NCI-H526 treated with DMSO at 0.1 percent for 48 hours (cell line): Measurements from ENCODE around the gene MUC22.
A peak's percentile ranks its signal among the peaks of the same experiment; 100 is the strongest.

Experiments used
- DNase-seq: peaks from one replicate; lab custom pipeline; 2025; lab: John Stamatoyannopoulos, UW

The MUC22 gene

GRCh38 chr6:31079656-31080261, 69.5 kb downstream of the MUC22 start:
- peak; percentile 48 for DNase-seq

- no peak for DNase-seq
These were observed 71.6 kb downstream of the MUC22 start for GRCh38 chr6:31081872-31082271.

DNA sequence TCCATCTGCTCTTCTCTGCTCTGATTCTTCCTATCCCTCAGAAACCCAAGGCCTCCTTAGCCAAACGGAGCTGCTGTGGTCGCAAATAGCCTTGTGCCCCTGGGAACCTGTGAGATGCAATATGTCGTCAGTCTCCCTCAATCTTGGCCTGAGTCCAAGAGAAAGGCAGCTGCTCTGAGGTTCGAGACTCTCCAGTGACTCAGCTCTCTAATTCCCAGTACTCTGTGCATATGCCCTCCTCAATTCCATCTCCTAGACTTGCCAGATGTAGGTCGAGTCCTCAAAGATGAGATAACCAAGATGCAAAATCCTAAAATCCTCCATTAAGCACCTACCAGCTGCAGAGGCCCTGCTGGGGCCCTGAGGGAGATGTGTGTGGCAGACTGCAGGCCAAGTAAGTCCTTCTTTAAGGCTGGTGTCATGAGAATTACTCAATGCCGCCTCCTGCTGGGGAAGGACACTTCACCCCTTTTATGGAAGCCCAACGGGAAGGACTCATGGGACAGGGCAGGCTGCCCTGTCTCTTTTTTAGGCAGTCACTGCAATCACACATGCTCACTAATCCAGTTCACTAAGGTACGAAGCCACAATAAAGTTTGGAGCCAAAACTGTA, 73.6 kb downstream of the MUC22 start:
- no peak for DNase-seq
